Measurements from ENCODE around the gene C8B.

The C8B gene

GRCh38 chr1:56929492-56929891 lies 36.3 kb downstream of the C8B start:
- DNase-seq = no peak

DNA sequence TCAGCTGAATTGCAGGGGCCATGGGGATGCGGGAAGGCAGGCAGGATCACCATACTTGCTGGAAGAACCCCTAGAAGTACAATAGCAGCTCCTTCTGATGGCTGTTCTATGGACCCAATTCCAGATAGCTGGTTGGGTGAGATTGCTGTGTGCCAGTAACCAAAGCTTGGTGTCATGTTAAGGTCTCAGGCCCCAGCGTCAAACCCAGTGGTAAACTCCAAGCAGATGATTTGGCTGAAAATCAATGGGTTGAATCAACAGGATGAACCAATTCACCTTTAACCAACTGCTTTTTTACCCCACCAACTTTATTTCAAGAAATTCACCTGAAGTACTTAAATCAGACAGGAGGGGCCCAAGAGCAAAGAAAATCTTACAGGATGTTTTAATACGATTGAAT lies 37.8 kb downstream of the C8B start:
- DNase-seq = no peak

GRCh38 chr1:56927171-56927570 lies 38.6 kb downstream of the C8B start:
- no peak for DNase-seq

GRCh38 chr1:56925193-56925592 lies 40.6 kb downstream of the C8B start:
- no peak for DNase-seq

- no peak for DNase-seq
Observed at GRCh38 chr1:56924116-56924515, 41.7 kb downstream of the C8B start.

GRCh38 chr1:56923201-56923600 lies 42.6 kb downstream of the C8B start:
- no peak for DNase-seq

- DNase-seq = no peak
Observed at GRCh38 chr1:56922507-56922906, 43.3 kb downstream of the C8B start.

DNA sequence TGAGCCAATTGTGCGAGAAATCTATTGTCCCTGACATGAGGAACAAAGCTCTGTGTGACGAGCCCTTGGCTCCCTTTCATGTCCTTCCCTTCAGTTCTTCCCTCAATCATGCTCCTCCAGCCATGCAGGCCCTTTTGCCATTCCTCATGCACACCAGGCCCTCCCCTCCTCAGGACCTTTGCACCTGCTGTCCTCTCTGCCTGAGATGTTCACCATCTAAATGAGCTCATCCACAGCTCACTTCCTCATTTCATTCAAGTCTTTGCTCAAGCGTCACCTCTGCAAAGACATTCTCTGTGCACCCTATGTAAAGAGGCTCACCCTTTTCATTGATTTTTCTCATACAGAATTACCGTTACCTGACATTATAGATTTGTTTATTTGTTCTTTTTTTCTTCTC lies 43.7 kb downstream of the C8B start:
- no peak for DNase-seq

DNA sequence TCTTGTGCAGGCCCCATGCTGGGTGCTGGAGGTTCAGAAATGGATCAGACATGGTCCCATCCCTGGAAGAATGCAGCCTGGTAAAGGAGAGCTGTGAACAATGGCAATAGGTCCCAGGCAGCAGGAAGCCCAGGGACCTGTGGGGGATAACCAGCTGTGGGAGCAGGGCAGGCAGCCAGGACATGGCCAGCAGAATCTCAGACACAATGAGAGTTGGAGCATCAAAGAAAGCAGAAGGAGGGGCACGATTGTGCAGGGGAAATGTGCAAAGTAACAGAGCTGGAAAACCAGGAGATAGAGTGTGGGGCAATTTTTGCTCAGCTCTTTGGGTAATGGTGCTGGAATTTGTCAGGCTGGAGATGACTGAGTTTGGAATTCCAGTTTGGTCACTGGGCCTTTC lies 44.3 kb downstream of the C8B start:
- no peak for DNase-seq

GRCh38 chr1:56920591-56921001 lies 45.2 kb downstream of the C8B start:
- DNase-seq = no peak

- no peak for DNase-seq
Observed at GRCh38 chr1:56917356-56917755, 48.5 kb downstream of the C8B start.

DNA sequence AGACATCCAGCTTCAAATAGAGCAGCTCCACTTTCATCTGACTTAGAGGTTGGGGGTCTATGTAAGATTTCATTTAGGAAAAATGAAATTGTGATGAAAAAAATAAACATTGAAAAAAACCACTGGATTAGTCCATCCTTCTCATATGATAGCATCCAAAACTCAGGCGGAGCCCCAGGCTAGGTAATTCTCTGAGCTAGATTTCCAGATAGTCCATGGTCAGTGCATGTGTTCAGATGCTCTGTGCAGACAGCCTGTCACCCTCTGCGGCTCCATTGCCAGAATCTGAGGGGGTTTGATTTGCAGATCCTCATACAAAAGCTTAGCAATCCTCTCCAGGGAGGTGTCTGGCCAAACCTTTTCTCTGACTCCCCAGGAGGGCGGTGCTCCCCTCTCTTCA lies 49.2 kb downstream of the C8B start:
- DNase-seq = no peak

DNA sequence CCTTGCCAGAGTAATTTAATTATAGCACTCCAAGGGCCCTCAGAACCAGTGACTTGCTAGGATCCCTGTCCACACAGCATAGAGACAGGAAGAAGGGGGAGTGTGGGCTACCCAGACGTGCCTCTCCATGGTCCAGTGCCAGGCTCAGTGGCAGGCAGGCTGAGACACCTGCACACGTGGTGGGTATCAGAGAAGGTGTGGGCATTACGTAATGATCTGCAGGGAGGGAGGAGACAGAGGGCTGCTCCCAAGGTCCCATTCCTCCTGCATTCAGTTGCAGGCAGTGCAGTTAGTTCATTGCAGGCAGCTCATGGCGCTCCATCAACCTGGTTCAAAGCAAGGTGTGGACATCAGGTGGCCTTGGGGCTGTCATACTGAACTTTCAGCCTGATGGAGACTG lies 49.9 kb downstream of the C8B start:
- DNase-seq = no peak

DNA sequence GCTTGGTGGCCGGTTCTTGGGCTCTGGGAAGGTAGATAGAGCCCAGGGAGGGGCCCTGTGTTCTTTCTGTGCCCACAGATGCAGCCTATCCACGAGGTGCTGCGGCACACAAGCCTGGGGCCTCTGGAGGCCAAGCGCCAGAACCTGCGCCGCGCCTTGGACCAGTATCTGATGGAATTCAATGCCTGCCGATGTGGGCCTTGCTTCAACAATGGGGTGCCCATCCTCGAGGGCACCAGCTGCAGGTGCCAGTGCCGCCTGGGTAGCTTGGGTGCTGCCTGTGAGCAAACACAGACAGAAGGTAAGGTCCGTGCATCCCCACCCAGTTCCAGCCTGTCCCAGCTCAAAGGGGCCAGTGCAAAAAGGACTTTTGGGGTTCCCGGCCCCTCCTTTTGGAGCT lies 53.5 kb downstream of the C8B start:
- no peak for DNase-seq

DNA sequence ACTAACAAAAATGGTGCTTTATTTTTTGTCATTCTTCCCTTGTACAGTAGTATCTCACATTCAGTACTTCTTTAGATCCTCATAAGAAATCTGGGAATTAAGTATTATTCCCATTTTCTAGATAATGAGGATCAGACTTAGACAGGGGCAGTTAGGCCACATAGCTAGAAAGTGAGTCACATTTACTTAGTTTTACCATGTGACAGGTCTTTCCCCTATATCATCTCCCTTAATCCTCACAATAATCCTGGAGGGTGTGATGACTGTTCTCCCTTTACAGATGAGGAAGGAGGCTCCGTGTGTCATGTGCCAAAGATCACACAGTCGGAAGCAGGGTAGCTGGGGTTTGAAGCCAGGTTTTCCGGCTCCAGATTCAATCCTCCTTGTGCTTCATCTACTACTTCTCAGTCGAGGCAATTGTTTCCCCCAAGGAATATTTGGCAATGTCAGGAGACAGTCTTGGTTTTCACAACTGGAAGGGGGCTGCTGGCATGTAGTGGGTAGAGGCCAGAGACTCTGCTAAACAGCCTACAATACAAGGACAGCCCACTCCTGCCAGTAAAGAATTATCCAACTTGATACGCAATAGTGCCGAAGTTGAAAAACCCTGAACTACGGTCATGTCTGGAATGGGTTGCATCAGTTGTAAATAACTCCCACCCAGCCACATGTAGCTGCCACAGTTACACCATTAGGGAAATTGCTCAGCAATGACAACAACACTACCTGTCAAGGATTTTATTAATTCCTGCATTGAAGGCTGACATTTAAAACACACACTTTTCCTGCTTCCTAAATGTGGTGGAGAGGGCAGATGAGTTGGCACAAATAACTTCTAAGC lies 54.5 kb downstream of the C8B start:
- DNase-seq = no peak

DNA sequence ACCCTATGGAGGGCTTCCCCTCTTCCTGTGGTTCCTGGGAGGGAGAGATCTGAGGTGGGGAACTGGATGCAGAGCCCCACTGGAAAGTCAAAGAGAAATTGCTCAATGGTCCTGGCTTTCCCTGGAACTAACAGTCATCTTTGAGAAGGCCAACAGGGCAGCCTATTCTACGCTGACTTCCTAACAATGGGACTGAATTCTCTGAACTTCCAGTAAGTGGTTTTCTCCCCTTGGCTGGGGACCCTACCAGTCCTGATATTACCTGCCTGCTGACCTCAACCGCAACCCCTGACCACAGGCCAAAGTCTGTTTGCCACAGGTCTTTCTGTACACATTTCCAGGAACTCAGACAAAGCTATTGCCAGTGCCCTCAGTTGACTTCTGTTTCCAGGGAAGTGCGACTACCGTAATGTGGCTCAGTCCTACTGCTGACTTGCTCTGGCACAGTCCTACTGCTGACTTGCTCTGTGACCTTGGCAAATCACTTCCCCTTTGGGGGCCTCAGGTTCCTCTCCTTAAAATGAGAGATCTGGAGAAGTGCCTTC lies 55.3 kb downstream of the C8B start:
- DNase-seq = no peak

GRCh38 chr1:56908619-56909221 lies 57.1 kb downstream of the C8B start:
- DNase-seq = no peak

DNA sequence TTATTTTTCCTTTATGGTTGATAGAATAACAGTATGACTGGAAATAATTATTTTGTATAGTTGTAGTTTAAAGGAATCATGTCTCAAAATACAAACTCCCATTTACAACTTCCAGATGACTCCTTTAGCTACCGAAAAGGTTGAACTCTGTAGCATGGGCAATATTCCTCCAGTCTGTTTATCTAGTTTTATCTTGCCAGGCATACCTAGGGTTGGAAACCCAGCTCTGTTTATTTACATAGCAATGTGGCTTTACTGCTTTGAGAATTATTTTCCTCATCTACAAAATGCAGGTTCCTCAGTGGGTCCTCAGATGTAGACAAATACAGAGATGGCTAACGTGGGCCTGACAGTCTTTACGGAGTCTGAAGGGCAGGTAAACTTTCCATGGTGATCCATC lies 60.1 kb downstream of the C8B start:
- no peak for DNase-seq

GRCh38 chr1:56904663-56905397 lies 61.0 kb downstream of the C8B start:
- no peak for DNase-seq

DNA sequence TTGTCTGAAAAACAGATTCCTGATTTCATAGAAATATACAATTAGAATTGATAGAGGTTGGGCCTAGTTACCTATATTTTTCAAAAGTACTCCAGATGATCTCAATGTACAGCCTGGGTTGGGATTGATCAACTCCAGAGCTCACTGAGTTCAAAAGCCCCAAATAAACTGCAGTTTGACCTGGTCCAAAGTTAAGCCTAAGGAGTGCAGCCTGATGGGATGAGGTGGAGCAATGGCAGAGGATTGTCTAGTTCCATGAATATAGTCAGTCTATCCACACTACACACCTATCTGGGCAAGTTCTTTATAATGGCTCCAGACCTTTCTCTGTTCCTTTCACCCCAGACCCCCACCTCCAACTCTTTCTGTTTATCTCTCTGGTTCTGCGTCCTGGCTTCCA lies 62.0 kb downstream of the C8B start:
- no peak for DNase-seq

- no peak for DNase-seq
Observed at GRCh38 chr1:56901716-56902115, 64.1 kb downstream of the C8B start.

- no peak for DNase-seq
Observed at GRCh38 chr1:56898879-56899278, 66.9 kb downstream of the C8B start.

DNA sequence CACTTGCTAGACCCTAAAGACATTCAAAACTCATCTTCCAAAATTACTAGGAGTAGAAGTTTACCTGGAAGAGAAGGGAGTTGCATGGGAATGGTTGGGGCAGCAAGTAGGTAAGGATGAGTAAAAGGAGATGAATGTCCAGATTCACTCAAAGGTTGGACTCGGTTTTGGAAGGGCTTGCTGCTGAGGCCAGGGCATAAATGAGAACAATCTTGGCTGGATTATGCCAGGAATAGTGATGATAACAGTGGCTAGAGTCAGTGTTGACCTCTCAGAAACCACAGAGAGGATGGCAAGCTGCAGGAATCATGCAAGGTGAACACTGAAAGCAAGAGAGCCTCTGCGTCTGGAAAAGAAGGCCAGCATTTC lies 67.8 kb downstream of the C8B start:
- DNase-seq = no peak

Measured in activated CD4-positive, alpha-beta T cell treated with anti-CD3 and anti-CD28 coated beads, Interleukin-2, amount 50 U/mL, for 1 hour (primary cell).